Suprapubic skin (tissue), 4 donors: ENCODE results near the gene RGMA.

Experiments
- CTCF ChIP-seq, 2 donors: fragments of 200-600 bp in 1 of 2; fragments of 450-650 bp in 1 of 2; sonication (generic) in 1 of 2; IDR thresholded peaks; one replicate each; pipeline ENCODE4 v1.5.1; 2016 to 2019; ENCODE audit warnings: antibody characterized with exemption in 2 of 2, mild to moderate bottlenecking in 1 of 2, moderate library complexity in 1 of 2
- EP300 ChIP-seq: sonication (generic); formaldehyde crosslinking; IDR thresholded peaks from one replicate; pipeline ENCODE4 v1.6.1; 2017; ENCODE audit warnings: antibody characterized with exemption
- POLR2AphosphoS5 ChIP-seq, 3 donors: sonication (generic); formaldehyde crosslinking; IDR thresholded peaks; one replicate each; pipeline ENCODE4 v1.6.1; 2017; ENCODE audit warnings: antibody characterized with exemption in 3 of 3

GRCh38 chr15:93044301-93045190 lies 44.5 kb downstream of the RGMA start:
- TF ChIP-seq EP300 (no peak), CTCF (IDR thresholded peaks at IDR 0.05) (no peak), POLR2AphosphoS5 (IDR thresholded peaks at IDR 0.05) (no peak)
